GM18520 (cell line): ENCODE results near the gene PCNT.
A peak's percentile ranks its signal among the peaks of the same experiment; 100 is the strongest.
"Not testable (repeated sequence)": the region's sequence is repeated elsewhere in the genome, so short reads cannot be mapped to it uniquely, and the experiment has no call there.

Source experiments
- ATAC-seq: cut with Tn5 transposase; IDR thresholded peaks from one replicate; pipeline ENCODE4 v1.9.1; 2021; ENCODE audit not compliant: unreplicated experiment

PCNT gene

GRCh38 chr21:46356494-46357334, 32.8 kb downstream of the PCNT start:
- ATAC-seq, result peak; percentile 35

GRCh38 chr21:46357335-46357604, 33.3 kb downstream of the PCNT start:
- ATAC-seq, result peak; percentile 24

GRCh38 chr21:46357684-46358425, 33.9 kb downstream of the PCNT start:
- ATAC-seq, result no peak

GRCh38 chr21:46361176-46361575, 37.2 kb downstream of the PCNT start:
- no peak for ATAC-seq

GRCh38 chr21:46361935-46362334, 38.0 kb downstream of the PCNT start:
- ATAC-seq, result no peak

GRCh38 chr21:46362946-46363345, 39.0 kb downstream of the PCNT start:
- ATAC-seq, result no peak

- ATAC-seq, result no peak
Observed at GRCh38 chr21:46363698-46364097, 39.7 kb downstream of the PCNT start.

- no peak for ATAC-seq
Observed at GRCh38 chr21:46366091-46366490, 42.1 kb downstream of the PCNT start.

GRCh38 chr21:46366561-46366960, 42.6 kb downstream of the PCNT start:
- no peak for ATAC-seq

GRCh38 chr21:46366966-46367365, 43.0 kb downstream of the PCNT start:
- ATAC-seq, result no peak

- peak; percentile 71 for ATAC-seq
Observed at GRCh38 chr21:46368533-46369285, 44.8 kb downstream of the PCNT start.

GRCh38 chr21:46369520-46370235, 45.7 kb downstream of the PCNT start:
- ATAC-seq, result no peak

- ATAC-seq, result no peak
Observed at GRCh38 chr21:46371204-46372013, 47.5 kb downstream of the PCNT start.

GRCh38 chr21:46372014-46372485, 48.1 kb downstream of the PCNT start:
- ATAC-seq, result no peak

- not testable (repeated sequence) for ATAC-seq
Observed at GRCh38 chr21:46372947-46373346, 49.0 kb downstream of the PCNT start.

GRCh38 chr21:46374761-46375389, 50.9 kb downstream of the PCNT start:
- no peak for ATAC-seq

GRCh38 chr21:46375560-46376230, 51.7 kb downstream of the PCNT start:
- ATAC-seq, result no peak

- ATAC-seq, result no peak
Observed at GRCh38 chr21:46376231-46376628, 52.3 kb downstream of the PCNT start.

- ATAC-seq, result no peak
Observed at GRCh38 chr21:46376856-46377453, 53.0 kb downstream of the PCNT start.
